AG08396 (cell line): ENCODE results near the gene ATP1B2.
"Not testable (repeated sequence)": the region's sequence is repeated elsewhere in the genome, so short reads cannot be mapped to it uniquely, and the experiment has no call there.

ENCODE experiments used
- DNase-seq: peaks from one replicate; pipeline ENCODE4 v3.0.0; 2012; ENCODE audit warnings: low spot score, mixed read lengths

ATP1B2 gene, protein sequence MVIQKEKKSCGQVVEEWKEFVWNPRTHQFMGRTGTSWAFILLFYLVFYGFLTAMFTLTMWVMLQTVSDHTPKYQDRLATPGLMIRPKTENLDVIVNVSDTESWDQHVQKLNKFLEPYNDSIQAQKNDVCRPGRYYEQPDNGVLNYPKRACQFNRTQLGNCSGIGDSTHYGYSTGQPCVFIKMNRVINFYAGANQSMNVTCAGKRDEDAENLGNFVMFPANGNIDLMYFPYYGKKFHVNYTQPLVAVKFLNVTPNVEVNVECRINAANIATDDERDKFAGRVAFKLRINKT

DNA sequence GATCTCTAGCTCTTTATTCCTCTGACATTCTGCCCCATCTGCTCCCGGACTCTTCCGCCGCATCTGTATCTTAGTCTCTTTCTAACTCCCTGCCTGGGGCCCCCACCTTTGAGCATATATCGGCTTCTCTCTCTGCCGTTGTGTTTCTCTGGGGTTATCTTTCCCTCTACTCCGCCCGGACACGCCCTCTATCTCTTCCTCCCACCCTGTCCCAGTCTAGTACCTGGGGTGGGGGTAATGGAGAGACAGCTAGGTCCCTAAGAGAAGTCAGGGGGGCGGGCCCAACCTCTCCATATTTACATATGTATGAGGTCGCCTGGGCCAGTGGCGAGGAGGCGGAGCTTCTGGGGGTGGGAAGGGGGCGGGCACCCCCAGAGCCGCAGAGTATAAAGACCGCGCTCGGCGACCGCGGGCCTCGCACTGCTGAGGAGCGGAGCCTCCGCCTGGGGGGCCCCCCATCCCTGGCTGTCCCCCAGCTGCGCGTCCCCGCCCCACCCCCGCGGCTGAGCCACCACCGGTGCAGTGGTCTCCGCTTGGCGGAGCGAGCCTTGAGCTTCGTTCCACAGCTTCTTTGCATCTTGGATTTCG lies at the start of gene ATP1B2:
TSS of gene ATP1B2 (plus strand) at position 418 of the 588 bp plus-strand sequence. CDS start 593 bp downstream, outside the sequence.
- peak; percentile 58 for DNase-seq

DNA sequence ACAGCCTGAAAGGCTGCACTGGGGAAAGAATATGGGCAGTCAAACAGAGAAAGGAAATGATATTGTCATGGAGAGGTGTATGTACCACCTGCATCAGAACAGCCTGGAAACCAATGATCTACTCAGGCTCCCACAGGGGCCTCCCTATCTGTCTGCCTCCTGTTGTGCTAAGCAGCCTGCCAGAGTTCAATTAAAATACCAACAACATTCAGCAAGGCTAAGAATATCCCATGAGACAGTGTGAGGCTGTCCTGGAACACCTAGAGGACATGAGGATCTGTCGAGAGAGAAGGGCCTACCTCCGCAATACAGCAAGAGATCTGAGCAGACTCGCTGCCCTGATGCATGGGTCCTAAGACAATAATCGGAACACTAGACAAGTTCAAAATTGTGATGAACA lies 44.4 kb upstream of the ATP1B2 start:
- DNase-seq: no peak

DNA sequence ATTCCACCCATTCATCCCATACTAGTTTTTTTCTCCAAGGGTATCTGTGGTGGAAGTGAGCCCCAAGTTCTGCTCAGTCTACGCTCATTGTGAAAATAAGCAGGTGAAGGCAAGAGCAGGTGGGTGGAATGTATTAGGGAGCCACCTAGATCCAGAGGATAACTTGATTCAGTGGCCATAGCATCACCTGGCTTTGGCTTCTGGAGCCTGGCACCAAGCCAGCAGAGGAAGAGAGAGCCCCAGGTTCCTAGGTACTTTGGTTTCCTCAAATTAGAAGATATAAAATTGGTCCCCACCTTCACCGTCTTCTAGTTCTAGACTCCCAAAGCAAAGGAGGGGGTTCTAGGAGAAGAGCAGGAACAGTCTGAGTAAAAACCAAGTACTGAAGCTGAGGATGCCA lies 40.1 kb upstream of the ATP1B2 start:
- no peak for DNase-seq

DNA sequence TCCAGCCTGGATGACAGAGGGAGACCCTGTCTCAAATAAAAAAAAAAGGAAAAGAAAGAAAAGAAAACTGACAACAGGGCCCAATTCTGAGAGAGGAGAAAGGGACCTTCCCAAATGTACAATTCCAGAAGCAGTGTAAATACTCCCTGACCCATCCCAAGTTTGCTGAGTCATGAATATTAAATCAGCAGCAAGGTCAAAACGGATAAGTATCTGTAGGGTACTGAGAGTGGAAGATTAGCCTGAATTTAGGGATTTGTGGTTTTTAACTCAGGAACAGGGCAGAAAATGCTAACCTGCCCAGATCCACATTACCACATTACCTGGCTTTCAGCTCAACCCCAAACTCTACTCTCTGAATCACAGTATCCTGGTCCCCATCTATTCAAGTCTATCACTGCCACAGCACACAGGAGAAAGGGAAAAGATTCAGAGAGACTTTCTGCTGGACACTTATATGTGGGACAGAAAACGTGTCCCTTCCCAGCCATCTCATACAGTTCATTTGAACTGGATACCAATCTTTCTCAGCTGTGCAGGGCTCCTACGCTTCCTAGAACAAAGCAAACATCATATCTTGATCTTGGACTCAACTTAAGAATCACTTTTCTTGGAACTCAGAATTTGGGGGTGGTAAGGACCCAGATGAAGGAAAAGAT lies 39.0 kb upstream of the ATP1B2 start:
- no peak for DNase-seq

DNA sequence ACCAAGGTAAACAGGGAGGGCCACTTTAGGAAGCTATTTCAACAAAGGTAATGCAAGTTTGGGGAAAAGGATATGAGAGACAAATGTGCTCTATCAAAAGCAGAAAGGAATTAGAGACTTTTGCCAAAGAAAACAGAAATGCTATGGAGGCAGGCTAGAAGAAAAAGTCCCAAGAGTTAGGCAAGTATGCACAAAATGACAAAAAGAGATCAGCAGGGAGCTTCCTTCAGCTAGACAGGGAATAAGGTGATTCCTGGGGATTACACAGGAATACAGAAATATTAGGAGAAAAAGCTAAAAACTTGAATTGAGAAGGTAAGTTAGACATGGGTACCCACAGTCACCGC lies 38.5 kb upstream of the ATP1B2 start:
- no peak for DNase-seq

DNA sequence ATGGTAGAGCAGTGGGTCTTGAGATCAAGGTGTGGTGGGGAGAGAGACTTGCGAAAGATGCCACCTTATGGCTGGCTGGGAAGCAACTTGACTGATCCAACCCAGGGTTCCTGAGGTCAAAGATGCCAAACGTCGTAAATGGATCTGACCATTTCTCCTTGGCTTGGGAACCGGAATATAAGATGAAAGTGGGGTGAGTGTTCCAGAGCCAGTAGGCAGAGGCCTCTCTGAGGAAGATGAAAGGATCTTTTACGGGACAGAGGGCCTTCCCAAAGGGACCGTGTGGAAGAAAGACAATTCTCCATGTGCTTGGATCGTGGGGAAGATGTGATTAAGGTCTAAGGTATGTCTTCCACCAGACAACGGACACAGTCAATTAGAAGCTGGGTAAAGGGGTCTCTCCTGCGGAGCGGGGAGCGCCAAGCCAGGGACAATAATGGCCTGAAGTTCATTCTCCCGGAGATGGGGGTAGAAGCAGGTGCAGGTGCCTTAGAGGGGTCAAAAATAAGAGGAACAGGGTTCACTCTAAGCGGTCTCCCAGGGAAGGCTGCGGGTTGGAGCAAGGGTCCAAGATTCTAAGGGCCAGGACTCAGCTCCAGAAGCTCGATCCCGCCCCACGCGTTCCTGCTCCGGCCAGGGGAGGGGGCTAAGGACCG lies 36.8 kb upstream of the ATP1B2 start:
- DNase-seq: no peak

DNA sequence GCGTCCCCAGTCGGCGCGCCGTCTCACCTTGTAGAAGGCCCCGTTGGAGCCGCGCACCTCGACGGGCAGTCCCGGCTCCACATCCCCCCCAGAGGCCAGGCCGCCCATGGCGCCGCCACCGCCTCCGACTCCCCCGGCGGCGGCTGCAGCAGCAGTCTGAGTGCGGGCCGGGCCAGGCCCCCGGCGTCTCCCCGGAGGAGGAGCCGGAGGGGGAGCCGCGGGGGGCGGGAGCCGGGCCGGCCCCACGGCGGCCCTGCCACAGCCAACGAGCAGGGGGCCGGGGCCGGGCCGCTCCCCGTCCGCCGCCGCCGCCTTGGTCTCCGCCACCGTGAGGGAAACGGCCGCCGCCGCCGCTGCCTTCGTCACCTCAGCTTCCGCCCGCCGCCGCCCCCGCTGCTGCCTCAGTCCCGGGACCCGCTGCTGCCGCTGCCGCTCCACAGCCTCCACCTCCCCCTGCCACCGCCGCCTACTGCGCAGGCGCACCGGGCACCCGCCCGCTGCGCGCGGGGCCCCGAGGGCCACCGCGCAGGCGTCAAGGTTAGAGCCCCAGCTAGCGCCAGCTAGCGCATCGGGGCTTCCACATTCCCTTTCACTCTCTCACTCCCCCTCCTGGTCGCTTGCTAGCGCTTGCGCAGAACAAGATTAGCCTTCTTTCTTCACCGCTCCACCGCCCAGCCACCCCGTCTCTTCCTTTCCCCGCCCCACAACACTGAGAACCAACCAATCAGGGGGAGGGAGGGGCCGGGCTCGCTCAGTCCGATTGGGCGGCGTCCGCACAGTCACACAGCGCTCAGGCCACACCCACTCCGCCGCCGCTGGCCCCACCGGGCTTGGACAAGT lies 36.1 kb upstream of the ATP1B2 start, which contains the start of gene FXR2:
TSS of gene FXR2 (minus strand) at position 473 of the 840 bp plus-strand sequence. CDS start at position 108, 365 bp downstream.
- DNase-seq: peak; percentile 100

DNA sequence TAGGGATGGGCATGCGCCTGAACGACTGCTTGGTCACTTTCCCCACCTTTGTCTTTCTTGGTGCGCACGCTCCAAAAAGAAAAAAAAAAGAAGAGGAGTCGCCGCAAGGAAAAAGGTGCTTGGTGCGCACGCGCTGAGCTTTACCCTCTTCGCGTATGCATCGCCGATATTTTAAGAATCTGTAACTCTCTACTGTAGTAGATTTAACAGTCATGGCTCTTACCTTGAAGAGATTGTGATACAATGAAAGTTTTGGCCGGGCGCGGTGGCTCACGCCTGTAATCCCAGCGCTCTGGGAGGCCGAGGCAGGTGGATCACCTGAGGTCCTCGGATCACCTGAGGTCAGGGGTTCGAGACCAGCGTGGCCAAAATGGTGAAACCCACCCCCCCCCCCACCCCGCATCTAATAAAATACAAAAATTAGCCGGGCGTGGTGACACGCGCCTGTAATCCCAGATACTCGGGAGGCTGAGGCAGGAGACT lies 35.4 kb upstream of the ATP1B2 start:
- no peak for DNase-seq

DNA sequence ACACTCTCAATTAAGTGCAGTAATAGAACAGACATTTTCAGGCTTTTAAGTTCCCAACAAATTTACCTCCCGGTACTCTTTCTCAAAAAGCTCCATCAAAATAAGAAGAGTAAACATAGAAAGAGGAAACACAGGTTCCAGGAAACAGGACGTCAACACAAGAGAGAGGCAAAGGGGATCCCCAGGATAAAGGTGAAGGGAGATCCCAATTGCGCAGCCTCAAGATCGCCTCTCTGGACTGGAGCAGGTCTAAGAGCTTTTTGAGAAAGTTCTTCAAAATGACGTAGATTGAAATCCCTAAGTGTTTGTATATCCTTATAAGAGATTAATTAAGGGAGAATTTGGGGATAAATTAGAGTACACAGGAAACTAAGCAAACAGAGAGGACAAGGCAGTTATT lies 32.1 kb upstream of the ATP1B2 start:
- DNase-seq: no peak

DNA sequence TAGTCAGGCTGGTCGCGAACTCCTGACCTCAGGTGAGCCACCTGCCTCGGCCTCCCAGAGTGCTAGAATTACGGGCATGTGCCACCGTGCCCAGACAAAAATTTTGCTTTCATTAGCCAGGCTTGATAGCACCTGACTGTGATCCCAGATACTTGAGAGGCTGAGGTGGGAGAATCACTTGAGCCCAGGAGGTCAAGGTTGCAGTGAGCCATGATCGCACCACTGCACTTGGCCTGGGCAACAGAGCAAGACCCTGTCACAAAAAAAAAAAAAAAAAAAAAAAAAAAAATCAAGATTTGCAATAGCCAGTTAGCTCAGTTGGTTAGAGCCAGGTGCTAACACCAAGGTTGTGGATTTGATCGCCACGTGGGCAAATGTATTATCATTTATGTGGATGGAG lies 29.9 kb upstream of the ATP1B2 start:
- no peak for DNase-seq

DNA sequence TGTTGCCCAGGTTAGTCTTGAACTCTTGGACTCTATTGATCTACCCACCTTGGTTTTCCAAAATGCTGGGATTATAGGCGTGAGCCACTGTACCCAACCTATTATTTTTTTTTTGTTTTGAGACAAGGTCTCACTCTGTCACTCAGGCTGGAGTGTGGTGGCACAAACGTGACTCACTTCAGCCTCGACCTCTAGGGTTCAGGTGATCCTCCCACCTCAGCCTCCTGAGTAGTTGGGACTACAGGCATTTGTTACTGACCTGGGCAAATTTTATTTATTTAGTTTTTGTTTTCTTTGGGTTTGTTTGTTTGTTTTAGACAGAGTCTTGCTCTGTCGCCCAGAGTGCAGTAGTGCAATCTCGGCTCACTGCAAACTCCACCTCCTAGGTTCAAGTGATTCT lies 27.1 kb upstream of the ATP1B2 start:
- DNase-seq: no peak

DNA sequence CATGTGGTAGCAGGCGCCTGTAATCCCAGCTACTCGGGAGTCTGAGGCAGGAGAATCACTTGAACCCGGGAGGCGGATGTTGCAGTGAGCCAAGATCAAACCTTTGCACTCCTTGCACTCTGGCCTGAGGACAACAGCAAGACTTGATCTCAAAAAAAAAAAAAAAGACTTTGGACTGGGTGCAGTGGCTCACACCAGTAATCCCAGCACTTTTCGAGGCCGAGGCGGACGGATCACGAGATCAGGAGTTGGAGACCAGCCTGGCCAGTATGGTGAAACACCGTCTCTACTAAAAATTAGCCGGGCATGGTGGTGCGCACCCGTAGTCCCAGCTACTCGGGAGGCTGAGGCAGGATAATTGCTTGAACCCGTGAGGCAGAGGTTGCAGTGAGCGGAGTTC lies 25.0 kb upstream of the ATP1B2 start:
- not testable (repeated sequence) for DNase-seq

DNA sequence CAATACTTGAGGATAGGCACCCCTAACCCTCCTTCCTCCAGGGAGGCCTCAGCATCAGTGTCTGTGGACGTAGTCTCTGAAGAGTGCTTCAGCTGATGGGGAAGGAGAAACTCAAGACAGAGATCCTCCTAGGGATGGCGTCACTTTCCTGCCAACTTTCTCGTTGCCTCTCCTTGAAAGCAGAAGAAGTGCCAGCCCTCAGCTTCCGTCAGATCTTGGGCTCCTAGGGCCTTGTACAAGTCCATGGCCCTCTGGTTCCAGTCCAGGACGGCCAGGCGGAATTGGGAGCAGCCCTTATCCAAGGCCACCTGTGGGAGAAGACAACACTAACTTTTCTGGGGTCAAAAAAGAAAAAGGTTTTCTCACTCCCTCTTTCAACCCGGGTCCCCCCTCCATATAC lies 24.4 kb upstream of the ATP1B2 start:
- no peak for DNase-seq

DNA sequence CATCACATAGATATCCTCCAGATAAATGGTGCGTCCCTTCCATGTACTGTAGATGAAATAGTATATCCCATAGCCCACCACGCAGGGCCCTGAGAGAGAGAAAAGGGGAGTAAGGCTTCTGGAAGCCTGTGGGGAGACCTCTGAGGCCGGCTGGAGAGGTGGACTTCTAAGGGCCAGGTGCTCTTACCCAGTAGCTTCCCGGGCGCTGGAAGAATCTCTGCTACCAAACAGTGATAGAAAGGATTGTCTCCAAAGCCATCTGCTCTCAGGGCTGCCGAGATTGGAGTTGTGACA lies 23.8 kb upstream of the ATP1B2 start:
- no peak for DNase-seq

DNA sequence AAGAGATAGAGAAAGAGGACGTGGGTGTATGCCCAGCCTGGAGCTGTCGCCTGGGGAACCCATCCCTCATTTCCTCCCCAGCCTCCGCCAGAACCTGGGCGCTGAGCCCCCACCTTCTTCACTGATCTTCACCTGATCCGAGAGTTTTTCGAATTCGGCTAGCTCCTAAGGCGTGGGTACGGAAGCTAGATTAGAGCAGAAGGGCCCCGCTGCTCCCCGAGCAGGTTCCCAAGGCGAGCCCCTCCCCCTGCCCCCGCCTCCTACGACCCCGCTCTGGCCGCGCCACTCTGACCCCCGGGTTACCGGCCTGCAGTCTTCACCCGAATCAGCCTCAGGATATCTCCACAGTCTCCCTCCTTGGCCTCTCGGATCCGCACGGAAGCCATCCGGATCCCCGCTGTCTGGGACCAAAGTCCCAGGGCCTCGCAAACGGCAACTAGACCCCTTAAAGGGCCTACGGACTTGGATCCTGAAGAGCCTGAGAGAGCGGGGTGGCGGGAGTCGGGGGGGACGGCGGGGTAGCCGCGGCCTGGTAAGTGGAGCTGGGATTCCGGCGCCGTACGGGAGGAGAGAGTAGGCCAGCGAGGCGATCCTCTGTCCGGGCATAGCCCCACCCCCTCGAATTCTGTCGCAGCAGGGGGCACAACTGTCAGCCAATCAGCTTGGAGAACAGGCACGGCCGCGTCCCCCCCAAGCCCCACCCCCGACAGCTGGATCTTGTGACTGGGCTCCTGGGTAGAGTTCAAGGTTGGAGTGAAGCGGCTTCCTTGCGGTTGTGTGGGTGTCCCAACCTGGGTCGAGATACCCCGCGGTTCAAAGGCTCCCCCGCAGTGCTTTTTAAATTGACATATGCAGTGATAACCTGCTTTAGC lies 23.2 kb upstream of the ATP1B2 start, which contains the start of gene SAT2:
TSS of gene SAT2 (minus strand) at position 572 of the 872 bp plus-strand sequence. CDS start at position 386, 186 bp downstream.
- peak; percentile 99 for DNase-seq

DNA sequence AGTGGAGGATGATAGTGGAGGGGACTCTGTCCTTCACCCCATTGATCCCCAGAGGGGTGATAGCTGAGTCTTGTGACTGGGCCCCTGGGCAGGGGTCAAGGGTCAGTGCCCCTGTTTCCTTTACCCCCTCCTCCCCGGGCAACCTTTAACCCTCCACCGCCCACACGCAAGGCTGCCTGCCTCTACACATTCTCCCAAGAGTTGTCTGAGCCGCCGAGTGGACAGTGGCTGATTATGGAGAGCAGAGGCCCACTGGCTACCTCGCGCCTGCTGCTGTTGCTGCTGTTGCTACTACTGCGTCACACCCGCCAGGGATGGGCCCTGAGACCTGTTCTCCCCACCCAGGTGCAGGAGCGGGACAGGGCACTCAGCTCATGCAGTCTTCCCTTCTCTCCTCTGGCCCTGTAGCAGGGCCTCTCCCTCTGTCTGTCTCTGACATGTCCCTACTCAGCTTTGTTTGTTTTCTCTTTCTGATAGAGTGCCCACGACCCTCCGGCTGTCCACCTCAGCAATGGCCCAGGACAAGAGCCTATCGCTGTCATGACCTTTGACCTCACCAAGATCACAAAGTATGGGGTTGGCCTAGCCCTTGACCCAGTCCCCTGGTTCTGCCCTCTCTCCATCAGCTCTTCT lies 20.7 kb upstream of the ATP1B2 start, which contains the start of gene SHBG:
TSS of gene SHBG (plus strand) at position 197 of the 633 bp plus-strand sequence. CDS start at position 235, 38 bp downstream.
- no peak for DNase-seq

DNA sequence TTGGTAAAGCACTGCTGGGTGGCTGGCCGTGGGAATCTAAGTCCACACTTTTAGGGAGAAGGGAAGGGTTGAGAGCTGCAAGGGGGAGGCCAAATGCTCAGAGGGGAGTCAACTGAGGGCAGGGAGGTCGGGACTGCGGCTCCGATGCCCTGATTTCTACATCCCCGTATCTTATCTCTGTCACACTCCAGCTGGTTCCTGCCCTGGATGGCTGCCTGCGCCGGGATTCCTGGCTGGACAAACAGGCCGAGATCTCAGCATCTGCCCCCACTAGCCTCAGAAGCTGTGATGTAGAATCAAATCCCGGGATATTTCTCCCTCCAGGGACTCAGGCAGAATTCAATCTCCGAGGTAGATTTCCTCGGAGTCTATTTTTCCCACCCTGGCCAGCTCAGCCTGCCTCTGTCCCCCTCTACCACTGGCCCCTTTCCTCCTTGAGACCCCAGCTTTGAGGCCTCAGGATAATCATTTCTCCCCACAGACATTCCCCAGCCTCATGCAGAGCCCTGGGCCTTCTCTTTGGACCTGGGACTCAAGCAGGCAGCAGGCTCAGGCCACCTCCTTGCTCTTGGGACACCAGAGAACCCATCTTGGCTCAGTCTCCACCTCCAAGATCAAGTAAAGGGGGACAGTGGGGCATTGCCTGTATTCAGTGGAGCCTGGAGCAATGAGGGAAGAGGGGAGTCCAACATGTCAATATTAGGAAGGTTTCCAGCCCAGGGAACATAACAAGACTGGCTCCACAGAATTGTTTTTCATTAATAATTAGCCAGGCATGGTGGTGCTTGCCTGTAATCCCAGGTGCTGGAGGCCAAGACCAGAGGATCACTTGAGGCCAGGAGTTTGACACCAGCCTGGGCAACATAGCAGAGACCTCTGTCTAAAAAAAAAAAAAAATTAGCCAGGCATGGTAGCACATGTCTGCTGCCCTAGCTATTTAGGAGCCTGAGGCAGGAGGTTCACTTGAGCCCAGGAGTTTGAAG lies 19.0 kb upstream of the ATP1B2 start:
- DNase-seq: peak; percentile 2

DNA sequence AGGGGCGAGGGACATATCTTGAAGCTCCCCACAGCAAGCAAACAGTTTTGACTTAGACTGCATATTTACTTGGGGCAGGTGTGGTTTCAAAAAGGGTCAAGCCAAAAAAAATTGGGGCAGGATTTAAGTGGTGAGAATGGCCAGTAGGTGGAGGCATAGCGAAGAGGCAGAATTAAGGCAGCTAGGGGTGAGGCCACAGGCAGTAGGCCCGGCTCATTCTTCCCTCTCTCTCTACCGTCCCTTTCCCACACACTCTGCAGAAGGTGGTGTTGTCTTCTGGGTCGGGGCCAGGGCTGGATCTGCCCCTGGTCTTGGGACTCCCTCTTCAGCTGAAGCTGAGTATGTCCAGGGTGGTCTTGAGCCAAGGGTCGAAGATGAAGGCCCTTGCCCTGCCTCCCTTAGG lies 18.2 kb upstream of the ATP1B2 start:
- DNase-seq: peak; percentile 75

DNA sequence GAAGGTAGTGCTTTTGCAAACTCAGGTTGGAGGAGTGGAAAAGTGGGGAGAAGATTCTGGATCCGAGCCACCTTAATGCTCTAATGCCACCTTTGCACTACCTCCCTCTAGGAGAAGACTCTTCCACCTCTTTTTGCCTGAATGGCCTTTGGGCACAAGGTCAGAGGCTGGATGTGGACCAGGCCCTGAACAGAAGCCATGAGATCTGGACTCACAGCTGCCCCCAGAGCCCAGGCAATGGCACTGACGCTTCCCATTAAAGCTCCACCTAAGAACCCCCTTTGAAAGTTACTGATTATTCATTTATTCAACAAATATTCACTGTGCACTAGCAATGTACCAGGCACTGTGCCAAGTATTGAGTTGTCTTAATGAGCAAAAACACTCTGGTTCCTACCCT lies 17.6 kb upstream of the ATP1B2 start:
- DNase-seq: peak; percentile 3
